ENCODE results near the gene AUTS2.

DNA sequence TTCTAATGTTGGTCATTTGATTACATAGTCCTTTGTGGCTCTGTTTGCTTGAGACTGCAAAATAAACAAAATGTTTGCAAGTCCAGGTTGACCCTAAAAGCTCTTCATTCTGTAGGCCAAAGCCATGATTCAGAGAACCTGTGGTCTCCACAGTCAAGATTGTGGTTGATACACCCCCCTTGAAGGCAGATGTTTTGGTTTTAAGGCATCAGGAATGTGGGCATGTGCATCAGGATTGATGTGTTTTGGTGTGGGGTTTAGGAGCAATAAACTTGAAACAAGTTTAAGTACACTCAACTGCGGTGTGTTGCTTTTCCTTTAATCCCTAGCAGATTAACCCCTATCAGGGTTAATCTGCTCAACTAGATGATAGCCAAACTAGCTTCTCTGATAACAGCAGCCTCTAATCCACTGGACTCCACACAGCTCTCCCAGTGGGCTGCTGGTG, 1154.5 kb downstream of the AUTS2 start:
- TF ChIP-seq, protein P1, sequence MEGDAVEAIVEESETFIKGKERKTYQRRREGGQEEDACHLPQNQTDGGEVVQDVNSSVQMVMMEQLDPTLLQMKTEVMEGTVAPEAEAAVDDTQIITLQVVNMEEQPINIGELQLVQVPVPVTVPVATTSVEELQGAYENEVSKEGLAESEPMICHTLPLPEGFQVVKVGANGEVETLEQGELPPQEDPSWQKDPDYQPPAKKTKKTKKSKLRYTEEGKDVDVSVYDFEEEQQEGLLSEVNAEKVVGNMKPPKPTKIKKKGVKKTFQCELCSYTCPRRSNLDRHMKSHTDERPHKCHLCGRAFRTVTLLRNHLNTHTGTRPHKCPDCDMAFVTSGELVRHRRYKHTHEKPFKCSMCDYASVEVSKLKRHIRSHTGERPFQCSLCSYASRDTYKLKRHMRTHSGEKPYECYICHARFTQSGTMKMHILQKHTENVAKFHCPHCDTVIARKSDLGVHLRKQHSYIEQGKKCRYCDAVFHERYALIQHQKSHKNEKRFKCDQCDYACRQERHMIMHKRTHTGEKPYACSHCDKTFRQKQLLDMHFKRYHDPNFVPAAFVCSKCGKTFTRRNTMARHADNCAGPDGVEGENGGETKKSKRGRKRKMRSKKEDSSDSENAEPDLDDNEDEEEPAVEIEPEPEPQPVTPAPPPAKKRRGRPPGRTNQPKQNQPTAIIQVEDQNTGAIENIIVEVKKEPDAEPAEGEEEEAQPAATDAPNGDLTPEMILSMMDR (conservative IDR thresholded peaks at IDR 0.05; ENCODE audit: low read depth, low read length), result no peak
- no peak for TF ChIP-seq EZH2 (IDR thresholded peaks at IDR 0.05; ENCODE audit: borderline replicate concordance, low read depth, low read length, poor library complexity, severe bottlenecking)

Measured in A673 (cell line).